ENCODE results near the gene PGD.
A peak's percentile ranks its signal among the peaks of the same experiment; 100 is the strongest.
"Not testable (repeated sequence)": the region's sequence is repeated elsewhere in the genome, so short reads cannot be mapped to it uniquely, and the experiment has no call there.

The PGD gene

GRCh38 chr1:10425826-10426534 lies 27.1 kb downstream of the PGD start:
- H3K4me3 ChIP-seq (ENCODE audit: low read depth, low read length); H3K27me3 ChIP-seq (ENCODE audit: control insufficient read depth, insufficient read depth, low read length); H3K4me1 ChIP-seq (ENCODE audit: control insufficient read depth, insufficient read depth, low read length); H3K9ac ChIP-seq (ENCODE audit: low read length); H3K36me3 ChIP-seq (ENCODE audit: control insufficient read depth, insufficient read depth, low read length); H3K27ac ChIP-seq (ENCODE audit: low read depth, low read length); H3K9me3 ChIP-seq (ENCODE audit: control insufficient read depth, insufficient read depth, low read depth, low read length): not testable (repeated sequence)

- not testable (repeated sequence) for H3K4me3 ChIP-seq (ENCODE audit: low read depth, low read length); H3K27me3 ChIP-seq (ENCODE audit: control insufficient read depth, insufficient read depth, low read length); H3K4me1 ChIP-seq (ENCODE audit: control insufficient read depth, insufficient read depth, low read length); H3K9me3 ChIP-seq (ENCODE audit: control insufficient read depth, insufficient read depth, low read depth, low read length); H3K27ac ChIP-seq (ENCODE audit: low read depth, low read length); H3K36me3 ChIP-seq (ENCODE audit: control insufficient read depth, insufficient read depth, low read length); H3K9ac ChIP-seq (ENCODE audit: low read length)
Measured at GRCh38 chr1:10426535-10426848, 27.6 kb downstream of the PGD start.

GRCh38 chr1:10428984-10429383 lies 30.1 kb downstream of the PGD start:
- Histone ChIP-seq H3K9me3 (ENCODE audit: control insufficient read depth, insufficient read depth, low read depth, low read length) (no peaks in the 10 kb centered on the region), H3K27me3 (ENCODE audit: control insufficient read depth, insufficient read depth, low read length) (no peaks in the 10 kb centered on the region), H3K36me3 (ENCODE audit: control insufficient read depth, insufficient read depth, low read length) (no peaks in the 10 kb centered on the region), H3K4me3 (ENCODE audit: low read depth, low read length) (no peak overlapping the region), H3K27ac (ENCODE audit: low read depth, low read length) (no peak overlapping the region), H3K9ac (ENCODE audit: low read length) (no peak overlapping the region), H3K4me1 (ENCODE audit: control insufficient read depth, insufficient read depth, low read length) (peaks cover 8% of the 10 kb centered on the region)

- H3K27me3 ChIP-seq (ENCODE audit: control insufficient read depth, insufficient read depth, low read length), result no peaks in the 10 kb centered on the region
- peaks cover 8% of the 10 kb centered on the region for H3K4me1 ChIP-seq (ENCODE audit: control insufficient read depth, insufficient read depth, low read length)
- peak overlapping the region; percentile 93 for H3K9ac ChIP-seq (ENCODE audit: low read length)
- H3K4me3 ChIP-seq (ENCODE audit: low read depth, low read length), result peak overlapping the region; percentile 96
- H3K27ac ChIP-seq (ENCODE audit: low read depth, low read length), result no peak overlapping the region
- no peaks in the 10 kb centered on the region for H3K9me3 ChIP-seq (ENCODE audit: control insufficient read depth, insufficient read depth, low read depth, low read length)
- H3K36me3 ChIP-seq (ENCODE audit: control insufficient read depth, insufficient read depth, low read length), result no peaks in the 10 kb centered on the region
Measured at GRCh38 chr1:10429868-10430215, 31.0 kb downstream of the PGD start.

- peak within 1 kb of the TSS; percentile 96 for H3K4me3 ChIP-seq (ENCODE audit: low read depth, low read length)
- no peaks in the 10 kb centered on the region for H3K9me3 ChIP-seq (ENCODE audit: control insufficient read depth, insufficient read depth, low read depth, low read length)
- peaks cover 8% of the 10 kb centered on the region for H3K4me1 ChIP-seq (ENCODE audit: control insufficient read depth, insufficient read depth, low read length)
- no peaks in the 10 kb centered on the region for H3K27me3 ChIP-seq (ENCODE audit: control insufficient read depth, insufficient read depth, low read length)
- no peaks in the 10 kb centered on the region for H3K36me3 ChIP-seq (ENCODE audit: control insufficient read depth, insufficient read depth, low read length)
- peak within 1 kb of the TSS; percentile 93 for H3K9ac ChIP-seq (ENCODE audit: low read length)
- peak within 1 kb of the TSS; percentile 93 for H3K27ac ChIP-seq (ENCODE audit: low read depth, low read length)
Measured at GRCh38 chr1:10430216-10431069, 31.6 kb downstream of the PGD start, which contains the start of gene CENPS. Gene CENPS (plus strand): TSS chr1:10430433. CDS start chr1:10430518, 85 bp downstream.

GRCh38 chr1:10431070-10431730 lies 32.3 kb downstream of the PGD start:
- no peaks in the 10 kb centered on the region for H3K27me3 ChIP-seq (ENCODE audit: control insufficient read depth, insufficient read depth, low read length)
- no peaks in the 10 kb centered on the region for H3K9me3 ChIP-seq (ENCODE audit: control insufficient read depth, insufficient read depth, low read depth, low read length)
- H3K4me1 ChIP-seq (ENCODE audit: control insufficient read depth, insufficient read depth, low read length), result peaks cover 8% of the 10 kb centered on the region
- H3K9ac ChIP-seq (ENCODE audit: low read length), result peak overlapping the region; percentile 93
- H3K36me3 ChIP-seq (ENCODE audit: control insufficient read depth, insufficient read depth, low read length), result no peaks in the 10 kb centered on the region
- peak overlapping the region; percentile 93; the same call in 1 of the 2 replicates for H3K27ac ChIP-seq (ENCODE audit: low read depth, low read length)
- H3K4me3 ChIP-seq (ENCODE audit: low read depth, low read length), result peak overlapping the region; percentile 96

- Histone ChIP-seq H3K27me3 (ENCODE audit: control insufficient read depth, insufficient read depth, low read length) (no peaks in the 10 kb centered on the region), H3K27ac (ENCODE audit: low read depth, low read length) (no peak overlapping the region), H3K9ac (ENCODE audit: low read length) (no peak overlapping the region), H3K4me1 (ENCODE audit: control insufficient read depth, insufficient read depth, low read length) (peaks cover 8% of the 10 kb centered on the region), H3K36me3 (ENCODE audit: control insufficient read depth, insufficient read depth, low read length) (no peaks in the 10 kb centered on the region), H3K9me3 (ENCODE audit: control insufficient read depth, insufficient read depth, low read depth, low read length) (no peaks in the 10 kb centered on the region), H3K4me3 (ENCODE audit: low read depth, low read length) (no peak overlapping the region)
Measured at GRCh38 chr1:10432910-10433700, 34.2 kb downstream of the PGD start.

GRCh38 chr1:10433790-10434189 lies 34.9 kb downstream of the PGD start:
- no peak overlapping the region for H3K27ac ChIP-seq (ENCODE audit: low read depth, low read length)
- H3K9me3 ChIP-seq (ENCODE audit: control insufficient read depth, insufficient read depth, low read depth, low read length), result no peaks in the 10 kb centered on the region
- H3K4me1 ChIP-seq (ENCODE audit: control insufficient read depth, insufficient read depth, low read length), result peaks cover 8% of the 10 kb centered on the region
- no peak overlapping the region for H3K9ac ChIP-seq (ENCODE audit: low read length)
- no peak overlapping the region for H3K4me3 ChIP-seq (ENCODE audit: low read depth, low read length)
- no peaks in the 10 kb centered on the region for H3K36me3 ChIP-seq (ENCODE audit: control insufficient read depth, insufficient read depth, low read length)
- H3K27me3 ChIP-seq (ENCODE audit: control insufficient read depth, insufficient read depth, low read length), result no peaks in the 10 kb centered on the region

- Histone ChIP-seq H3K4me3 (ENCODE audit: low read depth, low read length) (no peak overlapping the region), H3K36me3 (ENCODE audit: control insufficient read depth, insufficient read depth, low read length) (no peaks in the 10 kb centered on the region), H3K27ac (ENCODE audit: low read depth, low read length) (no peak overlapping the region), H3K9ac (ENCODE audit: low read length) (no peak overlapping the region), H3K4me1 (ENCODE audit: control insufficient read depth, insufficient read depth, low read length) (peaks cover 8% of the 10 kb centered on the region), H3K27me3 (ENCODE audit: control insufficient read depth, insufficient read depth, low read length) (no peaks in the 10 kb centered on the region), H3K9me3 (ENCODE audit: control insufficient read depth, insufficient read depth, low read depth, low read length) (no peaks in the 10 kb centered on the region)
Measured at GRCh38 chr1:10434590-10434989, 35.7 kb downstream of the PGD start.

- Histone ChIP-seq H3K9ac (ENCODE audit: low read length) (no peak overlapping the region), H3K27me3 (ENCODE audit: control insufficient read depth, insufficient read depth, low read length) (no peaks in the 10 kb centered on the region), H3K36me3 (ENCODE audit: control insufficient read depth, insufficient read depth, low read length) (no peaks in the 10 kb centered on the region), H3K9me3 (ENCODE audit: control insufficient read depth, insufficient read depth, low read depth, low read length) (no peaks in the 10 kb centered on the region), H3K27ac (ENCODE audit: low read depth, low read length) (no peak overlapping the region), H3K4me1 (ENCODE audit: control insufficient read depth, insufficient read depth, low read length) (peaks cover 5% of the 10 kb centered on the region), H3K4me3 (ENCODE audit: low read depth, low read length) (no peak overlapping the region)
Measured at GRCh38 chr1:10437052-10437451, 38.2 kb downstream of the PGD start.
